Measurements from ENCODE around the gene C2. TPM values are rescaled to one million over a fixed set of nuclear protein-coding genes. Genes with fewer than 3 reads are reported as not detected.

Gene C2
- 18.6 TPM for total RNA-seq

DNA sequence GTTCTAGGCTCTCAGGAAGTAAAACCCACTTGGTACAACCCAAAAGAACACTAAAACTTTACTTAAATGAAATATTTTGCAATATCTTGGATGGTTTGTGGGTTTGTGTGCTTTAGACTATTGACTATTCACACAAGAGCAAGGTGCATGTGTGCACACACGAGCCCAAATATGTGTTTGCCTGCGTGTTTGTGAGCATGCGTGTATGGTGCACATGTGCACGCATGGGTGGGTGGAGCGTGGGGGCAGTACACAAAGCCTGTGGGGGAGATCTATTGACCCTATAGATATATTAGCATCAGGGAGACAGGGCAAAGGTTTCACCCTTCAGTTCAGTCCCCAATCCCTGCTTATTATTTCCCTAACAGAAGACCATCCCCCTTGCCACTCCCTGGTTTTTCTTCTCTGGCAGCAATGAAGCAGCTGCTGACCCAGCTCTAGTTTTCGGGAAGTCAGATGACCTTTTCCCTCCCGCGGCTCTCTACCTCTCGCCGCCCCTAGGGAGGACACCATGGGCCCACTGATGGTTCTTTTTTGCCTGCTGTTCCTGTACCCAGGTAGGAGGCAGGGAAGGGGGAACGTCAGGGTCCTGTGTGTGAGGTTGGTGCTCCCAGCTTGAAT, at the start of gene C2:
TSS of gene C2 (plus strand) at position 476 of the 621 bp plus-strand sequence. CDS start at position 512, 36 bp downstream.
- H3K27ac ChIP-seq = no peak within 1 kb of the TSS
- H3K9me3 ChIP-seq = no peaks in the 10 kb centered on the region
- H3K36me3 ChIP-seq = no peaks in the 10 kb centered on the region
- no peak for TF ChIP-seq CTCF (IDR thresholded peaks at IDR 0.05)
- no peak within 1 kb of the TSS for H3K4me3 ChIP-seq
- no peak for DNase-seq (ENCODE audit: low spot score in 2 of 2)
- intact Hi-C loops (cut with DNase I) = no loop called here
- no peaks in the 10 kb centered on the region for H3K27me3 ChIP-seq
- no peaks in the 10 kb centered on the region for H3K4me1 ChIP-seq

GRCh38 chr6:31878222-31878621, 49.3 kb upstream of the C2 start:
- Histone ChIP-seq H3K27ac (no peak overlapping the region), H3K4me1 (no peaks in the 10 kb centered on the region), H3K4me3 (no peak overlapping the region), H3K9me3 (no peaks in the 10 kb centered on the region), H3K36me3 (peaks cover 19 to 38% of the 10 kb centered on the region in 2 donors), H3K27me3 (no peaks in the 10 kb centered on the region)
- intact Hi-C loops (cut with DNase I) = no loop called here
- TF ChIP-seq CTCF (IDR thresholded peaks at IDR 0.05) = no peak
- DNase-seq (ENCODE audit: low spot score in 2 of 2) = no peak

DNA sequence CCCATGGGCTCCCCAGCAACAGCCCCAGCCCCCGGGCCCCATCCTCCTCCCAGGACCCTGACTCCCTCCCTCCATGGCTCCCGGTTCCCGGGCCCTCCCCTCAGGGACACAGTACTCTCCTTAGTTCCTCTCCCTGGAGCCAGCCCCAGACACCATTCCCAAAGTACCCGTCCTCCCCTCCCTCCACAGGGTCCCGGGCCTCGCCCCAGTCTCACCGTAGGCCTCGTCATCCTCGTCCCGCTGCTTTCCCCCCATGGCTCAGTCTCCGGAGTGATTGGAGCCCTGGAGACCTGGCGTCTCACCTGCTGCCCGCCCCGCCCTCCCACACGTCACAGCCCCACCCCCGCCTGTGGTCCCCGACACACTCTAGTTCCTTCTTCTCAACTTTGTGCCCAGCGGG, 48.8 kb upstream of the C2 start, which contains the start of gene SLC44A4:
TSS of gene SLC44A4 (minus strand) at position 272 of the 400 bp plus-strand sequence. CDS start at position 255, 17 bp downstream.
- H3K4me3 ChIP-seq = no peak within 1 kb of the TSS
- H3K27me3 ChIP-seq = no peaks in the 10 kb centered on the region
- peaks cover 24 to 43% of the 10 kb centered on the region in 2 donors for H3K36me3 ChIP-seq
- H3K9me3 ChIP-seq = no peaks in the 10 kb centered on the region
- intact Hi-C loops (cut with DNase I) = no loop called here
- no peak within 1 kb of the TSS for H3K27ac ChIP-seq
- TF ChIP-seq CTCF (IDR thresholded peaks at IDR 0.05) = no peak
- no peak for DNase-seq (ENCODE audit: low spot score in 2 of 2)
- H3K4me1 ChIP-seq = no peaks in the 10 kb centered on the region

- TF ChIP-seq CTCF (IDR thresholded peaks at IDR 0.05) = no peak
- intact Hi-C loops (cut with DNase I) = no loop called here
These were observed 48.4 kb upstream of the C2 start for GRCh38 chr6:31879143-31879542.

GRCh38 chr6:31879901-31880300, 47.6 kb upstream of the C2 start:
- intact Hi-C loops (cut with DNase I) = no loop called here
- Histone ChIP-seq H3K27me3 (no peaks in the 10 kb centered on the region), H3K27ac (no peak overlapping the region), H3K4me3 (no peak overlapping the region), H3K36me3 (peaks cover 36 to 55% of the 10 kb centered on the region in 2 donors), H3K9me3 (no peaks in the 10 kb centered on the region), H3K4me1 (no peaks in the 10 kb centered on the region)
- TF ChIP-seq CTCF (IDR thresholded peaks at IDR 0.05) = no peak
- DNase-seq (ENCODE audit: low spot score in 2 of 2) = no peak

More at GRCh38 chr6:31879143-31879542, 48.4 kb upstream of the C2 start:
- Histone ChIP-seq H3K4me1 (no peaks in the 10 kb centered on the region), H3K4me3 (no peak overlapping the region), H3K27ac (no peak overlapping the region), H3K36me3 (peaks cover 28 to 47% of the 10 kb centered on the region in 2 donors), H3K9me3 (no peaks in the 10 kb centered on the region), H3K27me3 (no peaks in the 10 kb centered on the region)
- DNase-seq (ENCODE audit: low spot score in 2 of 2) = no peak

Data from ascending aorta (tissue), 2 donors.